Small intestine (tissue), 7 donors: Measurements from ENCODE around the gene PPP2R2D. TPM values are rescaled to one million over a fixed set of nuclear protein-coding genes. Genes with fewer than 3 reads are reported as not detected.

Source experiments
- DNase-seq, 2 donors: peaks; one replicate each; pipeline versions ENCODE4 v3.0.0 to v3.0.0-alpha.2; 2013
- FAIRE-seq: peaks from 2 replicates; lab custom pipeline; 2012; peaks lifted over from hg19 to GRCh38; lab: Jason Lieb, UNC
- H3K27ac ChIP-seq, 3 donors: one replicate each; pipeline ENCODE4 v1.5.1; 2013; ENCODE audit warnings: low read length in 2 of 3, mild to moderate bottlenecking in 2 of 3, control low read depth in 1 of 3, inconsistent platforms in 1 of 3, low read depth in 1 of 3, moderate library complexity in 1 of 3
- H3K27me3 ChIP-seq, 3 donors: one replicate each; pipeline ENCODE4 v1.6.1; 2013; ENCODE audit warnings: low read length in 3 of 3, inconsistent platforms in 1 of 3; ENCODE audit not compliant: control insufficient read depth in 3 of 3, insufficient read depth in 3 of 3
- H3K36me3 ChIP-seq, 3 donors: one replicate each; pipeline ENCODE4 v1.6.1; 2013; ENCODE audit warnings: low read length in 3 of 3, inconsistent platforms in 1 of 3, low read depth in 1 of 3, mild to moderate bottlenecking in 1 of 3, moderate library complexity in 1 of 3; ENCODE audit not compliant: control insufficient read depth in 3 of 3, insufficient read depth in 2 of 3
- H3K4me1 ChIP-seq, 3 donors: one replicate each; pipeline ENCODE4 v1.6.1; 2013; ENCODE audit warnings: low read length in 2 of 3, inconsistent platforms in 1 of 3, low read depth in 1 of 3, mild to moderate bottlenecking in 1 of 3, moderate library complexity in 1 of 3; ENCODE audit not compliant: control insufficient read depth in 3 of 3, insufficient read depth in 2 of 3
- H3K4me3 ChIP-seq, 3 donors: one replicate each; pipeline ENCODE4 v1.5.1; 2013; ENCODE audit warnings: low read length in 3 of 3, control low read depth in 1 of 3, inconsistent platforms in 1 of 3, low read depth in 1 of 3, mild to moderate bottlenecking in 1 of 3, moderate library complexity in 1 of 3
- H3K9me3 ChIP-seq, 2 donors: one replicate each; pipeline ENCODE4 v1.6.1; 2013; ENCODE audit warnings: low read depth in 1 of 2, low read length in 1 of 2; ENCODE audit not compliant: control insufficient read depth in 2 of 2, insufficient read depth in 1 of 2
- WGBS, 3 donors: extraction: QIAGEN DNeasy Blood & Tissue Kit; methylation state at CpG; one replicate each; pipeline ENCODE4 v1.1.7; 2013; 5-methylcytosine and 5-hydroxymethylcytosine counted together
- polyA plus RNA-seq, 4 donors: library from polyadenylated mRNA; stranded (reverse) in 3 of 4; unstranded in 1 of 4; fragments of 200-250 nt in 3 of 4; fragments of 120-200 nt in 1 of 4; gene quantifications; one replicate each; pipeline versions ENCODE4 v1.2.1 to v1.2.3, GENCODE V29; 2013
- donor health status: healthy with polysubstance abuse.
- donor health status: control.
- donor health status: control.
- donor health status: Bipolar disorder and iron deficiency.
- donor health status: healthy.

PPP2R2D gene
- polyA plus RNA-seq, 4 donors, result 15.5 to 35.3 (median 23.2) TPM

- H3K27me3 ChIP-seq, result peaks cover 0 to 2% (median 0%) of the 10 kb centered on the region in 3 donors
- H3K36me3 ChIP-seq, result no peaks in the 10 kb centered on the region
- no peak for DNase-seq
- no peaks in the 10 kb centered on the region for H3K9me3 ChIP-seq
- peaks cover 0 to 5% (median 0%) of the 10 kb centered on the region in 3 donors for H3K4me1 ChIP-seq
- no peak for FAIRE-seq
- H3K27ac ChIP-seq, result no peak overlapping the region
- WGBS, 3 donors, result 87 to 92% (median 91%) methylated on average over 9 of the region's 9 CpGs
- no peak overlapping the region for H3K4me3 ChIP-seq
Observed at GRCh38 chr10:131889755-131890154, 11.1 kb upstream of the PPP2R2D start.

- 72 to 80% (median 74%) methylated on average over 8 to 11 of the region's 11 CpGs for WGBS, 3 donors
- FAIRE-seq, result no peak
Observed at GRCh38 chr10:131890276-131891195, 10.3 kb upstream of the PPP2R2D start.

GRCh38 chr10:131891196-131891928, 9.4 kb upstream of the PPP2R2D start:
- Histone ChIP-seq H3K9me3 (no peaks in the 10 kb centered on the region), H3K4me3 (no peak overlapping the region), H3K27ac (no peak overlapping the region), H3K36me3 (no peaks in the 10 kb centered on the region), H3K27me3 (peaks cover 0 to 2% (median 0%) of the 10 kb centered on the region in 3 donors), H3K4me1 (no peaks in the 10 kb centered on the region)
- WGBS, 3 donors, result 13 to 39% (median 22%) methylated on average over 22 to 24 of the region's 24 CpGs
- peak; percentile 37 to 41 for DNase-seq
- no peak for FAIRE-seq

More at GRCh38 chr10:131890276-131891195, 10.3 kb upstream of the PPP2R2D start:
- no peak for DNase-seq
- Histone ChIP-seq H3K27ac (no peak overlapping the region), H3K4me1 (peaks cover 0 to 4% (median 0%) of the 10 kb centered on the region in 3 donors), H3K36me3 (no peaks in the 10 kb centered on the region), H3K27me3 (peaks cover 0 to 2% (median 0%) of the 10 kb centered on the region in 3 donors), H3K4me3 (no peak overlapping the region), H3K9me3 (no peaks in the 10 kb centered on the region)

GRCh38 chr10:131891929-131892805, 8.6 kb upstream of the PPP2R2D start:
- H3K9me3 ChIP-seq, result no peaks in the 10 kb centered on the region
- WGBS, 3 donors, result 59 to 74% (median 71%) methylated on average over 25 to 28 of the region's 28 CpGs
- H3K4me3 ChIP-seq, result no peak overlapping the region
- no peak for FAIRE-seq
- H3K27ac ChIP-seq, result no peak overlapping the region
- DNase-seq, result no peak
- no peaks in the 10 kb centered on the region for H3K4me1 ChIP-seq
- peaks cover 0 to 2% (median 0%) of the 10 kb centered on the region in 3 donors for H3K27me3 ChIP-seq
- H3K36me3 ChIP-seq, result no peaks in the 10 kb centered on the region

GRCh38 chr10:131892806-131893675, 7.8 kb upstream of the PPP2R2D start:
- WGBS, 3 donors, result 85 to 90% (median 86%) methylated on average over 27 of the region's 27 CpGs
- DNase-seq, result no peak
- FAIRE-seq, result no peak
- no peaks in the 10 kb centered on the region for H3K4me1 ChIP-seq
- no peak overlapping the region for H3K4me3 ChIP-seq
- H3K36me3 ChIP-seq, result no peaks in the 10 kb centered on the region
- H3K27ac ChIP-seq, result no peak overlapping the region
- no peaks in the 10 kb centered on the region for H3K9me3 ChIP-seq
- H3K27me3 ChIP-seq, result peaks cover 0 to 2% (median 0%) of the 10 kb centered on the region in 3 donors

- WGBS, 3 donors, result 94 to 96% (median 96%) methylated on average over 17 of the region's 17 CpGs
- peaks cover 0 to 17% (median 0%) of the 10 kb centered on the region in 3 donors for H3K27me3 ChIP-seq
Observed at GRCh38 chr10:131895116-131895515, 5.7 kb upstream of the PPP2R2D start.

GRCh38 chr10:131896403-131896802, 4.4 kb upstream of the PPP2R2D start:
- DNase-seq (no peak), FAIRE-seq (no peak)
- no peaks in the 10 kb centered on the region for H3K9me3 ChIP-seq

More at GRCh38 chr10:131895116-131895515, 5.7 kb upstream of the PPP2R2D start:
- no peaks in the 10 kb centered on the region for H3K9me3 ChIP-seq
- no peak overlapping the region for H3K4me3 ChIP-seq
- H3K4me1 ChIP-seq, result peaks cover 0 to 6% (median 0%) of the 10 kb centered on the region in 3 donors
- FAIRE-seq, result no peak
- DNase-seq, result no peak
- H3K36me3 ChIP-seq, result no peaks in the 10 kb centered on the region
- H3K27ac ChIP-seq, result no peak overlapping the region

More at GRCh38 chr10:131896403-131896802, 4.4 kb upstream of the PPP2R2D start:
- H3K4me1 ChIP-seq, result peaks cover 0 to 7% (median 0%) of the 10 kb centered on the region in 3 donors
- WGBS, 3 donors, result 71 to 85% (median 71%) methylated on average over 9 of the region's 9 CpGs
- H3K27me3 ChIP-seq, result peaks cover 0 to 15% (median 0%) of the 10 kb centered on the region in 3 donors
- H3K36me3 ChIP-seq, result no peaks in the 10 kb centered on the region
- no peak overlapping the region for H3K4me3 ChIP-seq
- no peak overlapping the region for H3K27ac ChIP-seq
